ENCODE data around the gene ATF7. TPM values are rescaled to one million over a fixed set of nuclear protein-coding genes. Genes with fewer than 3 reads are reported as not detected.

The ATF7 gene
- total RNA-seq, 2 experiments from 2014 or later, result 13.3 to 14.3 TPM

DNA sequence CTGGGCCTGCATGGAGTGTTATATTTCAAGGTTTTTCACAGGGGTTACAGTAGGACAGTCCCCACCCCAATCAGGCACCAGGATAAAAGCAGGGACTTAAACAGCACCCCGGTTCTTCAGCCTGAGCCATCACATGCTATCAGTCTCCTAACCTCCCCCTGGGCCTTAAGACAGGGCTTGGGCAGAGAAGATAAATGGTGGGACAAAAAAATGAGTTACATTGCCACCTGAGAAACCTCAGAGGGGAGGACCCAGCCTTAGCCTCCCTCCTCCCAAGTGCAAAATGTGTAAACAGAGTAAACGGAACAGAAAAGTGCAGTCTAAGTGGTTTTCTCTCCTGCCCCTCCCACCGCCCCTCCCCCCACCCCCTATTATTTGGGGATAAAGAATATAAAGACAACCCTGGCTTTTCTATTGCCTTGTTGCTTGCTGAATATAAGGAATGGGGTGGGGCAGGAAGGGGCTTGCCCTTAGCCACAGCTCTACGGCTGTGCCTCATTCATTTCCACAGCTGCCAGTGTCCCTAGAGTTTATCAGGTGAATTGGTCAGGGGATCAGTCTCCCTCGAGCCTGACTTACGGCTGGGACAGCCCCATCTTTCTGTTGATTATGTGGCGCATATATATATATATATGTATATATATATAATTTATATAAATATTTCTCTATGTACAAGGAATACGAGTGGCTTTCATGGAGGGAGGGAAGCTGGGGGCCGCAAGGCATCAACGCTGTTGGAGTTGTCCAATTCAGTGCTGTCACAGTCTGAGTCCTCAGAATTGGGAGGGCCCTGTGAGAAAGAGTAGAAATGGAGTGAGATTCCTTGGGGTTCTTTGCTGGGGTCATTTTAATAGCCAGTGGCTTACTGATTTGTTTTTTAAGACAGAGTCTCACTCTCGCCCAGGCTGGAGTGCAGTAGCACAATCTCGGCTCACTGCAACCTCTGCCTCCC is 145.4 kb downstream of the ATF7 start:
- H3K9me3 ChIP-seq (ENCODE audit: control insufficient read depth in 1 of 2, insufficient read depth in 1 of 2, low read length in 2 of 2), result no peaks in the 10 kb centered on the region
- H3K27ac Mint-ChIP-seq, result no peak overlapping the region
- no peaks in the 10 kb centered on the region for H3K27me3 Mint-ChIP-seq
- peaks cover 95% of the 10 kb centered on the region for H3K36me3 ChIP-seq (ENCODE audit: insufficient read depth, low read length)
- H3K27ac ChIP-seq (ENCODE audit: low read depth in 1 of 2, low read length in 2 of 2), result no peak overlapping the region
- H3K27me3 ChIP-seq (ENCODE audit: control insufficient read depth in 1 of 2, insufficient read depth in 2 of 2, low read length in 2 of 2), result no peaks in the 10 kb centered on the region
- ATAC-seq (ENCODE audit: poor library complexity) (no peak), DNase-seq (no peak)
- TF ChIP-seq, protein P1, sequence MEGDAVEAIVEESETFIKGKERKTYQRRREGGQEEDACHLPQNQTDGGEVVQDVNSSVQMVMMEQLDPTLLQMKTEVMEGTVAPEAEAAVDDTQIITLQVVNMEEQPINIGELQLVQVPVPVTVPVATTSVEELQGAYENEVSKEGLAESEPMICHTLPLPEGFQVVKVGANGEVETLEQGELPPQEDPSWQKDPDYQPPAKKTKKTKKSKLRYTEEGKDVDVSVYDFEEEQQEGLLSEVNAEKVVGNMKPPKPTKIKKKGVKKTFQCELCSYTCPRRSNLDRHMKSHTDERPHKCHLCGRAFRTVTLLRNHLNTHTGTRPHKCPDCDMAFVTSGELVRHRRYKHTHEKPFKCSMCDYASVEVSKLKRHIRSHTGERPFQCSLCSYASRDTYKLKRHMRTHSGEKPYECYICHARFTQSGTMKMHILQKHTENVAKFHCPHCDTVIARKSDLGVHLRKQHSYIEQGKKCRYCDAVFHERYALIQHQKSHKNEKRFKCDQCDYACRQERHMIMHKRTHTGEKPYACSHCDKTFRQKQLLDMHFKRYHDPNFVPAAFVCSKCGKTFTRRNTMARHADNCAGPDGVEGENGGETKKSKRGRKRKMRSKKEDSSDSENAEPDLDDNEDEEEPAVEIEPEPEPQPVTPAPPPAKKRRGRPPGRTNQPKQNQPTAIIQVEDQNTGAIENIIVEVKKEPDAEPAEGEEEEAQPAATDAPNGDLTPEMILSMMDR (IDR thresholded peaks at IDR 0.05), result no peak
- CTCF ChIA-PET, result interaction anchor here (1.1 to 2.4 kb wide), 2 partner anchors 8 to 28 kb away, joined by 3 to 9 read pairs; no protein-coding TSS in a partner anchor
- no peak overlapping the region for H3K4me3 Mint-ChIP-seq
- H3K36me3 Mint-ChIP-seq (ENCODE audit: low read depth), result peaks cover 95% of the 10 kb centered on the region
- H3K4me3 ChIP-seq (ENCODE audit: low read length), result no peak overlapping the region
- H3K4me1 ChIP-seq (ENCODE audit: insufficient read depth, low read length), result peaks cover 3% of the 10 kb centered on the region
- intact Hi-C loops (cut with DNase I, micrococcal nuclease), result no loop called here
- POLR2A ChIA-PET, result interaction anchor here (1.2 to 3.6 kb wide), 2 partner anchors 19 to 101 kb away, joined by 3 to 24 read pairs; partner anchors contain the start of genes MAP3K12, SP1 and TARBP2
- H3K9me3 Mint-ChIP-seq, result no peaks in the 10 kb centered on the region
- peaks cover 24% of the 10 kb centered on the region for H3K4me1 Mint-ChIP-seq (ENCODE audit: low read depth)

DNA sequence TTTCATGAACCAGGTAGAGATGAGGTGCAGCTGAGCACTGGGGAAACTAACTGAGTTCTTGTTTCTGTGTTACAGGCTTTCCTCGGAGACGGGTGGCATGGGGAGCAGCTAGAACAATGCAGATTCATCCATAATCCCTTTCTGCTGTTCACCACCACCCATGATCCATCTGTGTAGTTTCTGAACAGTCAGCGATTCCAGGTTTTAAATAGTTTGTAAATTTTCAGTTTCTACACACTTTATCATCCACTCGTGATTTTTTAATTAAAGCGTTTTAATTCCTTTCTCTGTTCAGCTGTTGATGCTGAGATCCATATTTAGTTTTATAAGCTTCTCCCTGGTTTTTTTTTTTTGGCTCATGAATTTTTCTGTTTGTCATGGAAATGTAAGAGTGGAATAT is 146.9 kb downstream of the ATF7 start:
- intact Hi-C loops (cut with DNase I, micrococcal nuclease), result no loop called here
- TF ChIP-seq, protein P1 (IDR thresholded peaks at IDR 0.05), result no peak
- DNase-seq (no peak), ATAC-seq (ENCODE audit: poor library complexity) (no peak)
- CTCF ChIA-PET, result interaction anchor here (0.6 to 3.2 kb wide), 4 partner anchors 9 to 29 kb away, joined by 4 to 14 read pairs (median 4); no protein-coding TSS in a partner anchor
- Histone ChIP-seq H3K27me3 (ENCODE audit: control insufficient read depth in 1 of 2, insufficient read depth in 2 of 2, low read length in 2 of 2) (no peaks in the 10 kb centered on the region), H3K36me3 (ENCODE audit: insufficient read depth, low read length) (peaks cover 97% of the 10 kb centered on the region), H3K4me1 (ENCODE audit: insufficient read depth, low read length) (peaks cover 8% of the 10 kb centered on the region), H3K9me3 (ENCODE audit: control insufficient read depth in 1 of 2, insufficient read depth in 1 of 2, low read length in 2 of 2) (no peaks in the 10 kb centered on the region), H3K27ac (ENCODE audit: low read depth in 1 of 2, low read length in 2 of 2) (no peak overlapping the region), H3K4me3 (ENCODE audit: low read length) (no peak overlapping the region)
- H3K27ac Mint-ChIP-seq, result no peak overlapping the region
- peaks cover 38% of the 10 kb centered on the region for H3K4me1 Mint-ChIP-seq (ENCODE audit: low read depth)
- no peaks in the 10 kb centered on the region for H3K27me3 Mint-ChIP-seq
- peaks cover 95% of the 10 kb centered on the region for H3K36me3 Mint-ChIP-seq (ENCODE audit: low read depth)
- H3K4me3 Mint-ChIP-seq, result no peak overlapping the region
- POLR2A ChIA-PET, result interaction anchor here (1.7 kb wide), 2 partner anchors 13 to 22 kb away, joined by 5 to 7 read pairs; partner anchors contain the start of gene TARBP2
- no peaks in the 10 kb centered on the region for H3K9me3 Mint-ChIP-seq

DNA sequence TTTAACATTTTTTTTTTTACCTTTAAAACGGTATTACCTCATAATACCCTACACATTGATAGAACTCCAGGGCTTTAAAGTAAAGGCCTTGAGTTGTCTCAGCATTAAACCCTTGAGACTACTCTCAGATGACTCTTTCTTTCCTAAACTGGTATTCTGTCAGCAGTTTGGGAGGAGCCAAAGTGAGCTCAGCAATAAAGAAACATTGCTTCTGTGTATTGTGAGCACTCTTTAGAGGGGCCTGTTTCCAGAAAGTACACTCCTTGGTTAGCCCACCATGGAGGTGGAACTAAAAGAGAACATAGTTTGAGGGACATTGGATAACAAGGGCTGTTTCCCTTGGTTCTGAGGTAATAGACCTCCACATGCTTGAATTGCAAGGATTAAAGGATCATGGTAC is 147.3 kb downstream of the ATF7 start:
- Mint-ChIP-seq H3K4me3 (no peak overlapping the region), H3K27me3 (no peaks in the 10 kb centered on the region), H3K4me1 (ENCODE audit: low read depth) (peaks cover 42% of the 10 kb centered on the region), H3K9me3 (no peaks in the 10 kb centered on the region), H3K27ac (no peak overlapping the region), H3K36me3 (ENCODE audit: low read depth) (peaks cover 95% of the 10 kb centered on the region)
- DNase-seq (no peak), ATAC-seq (ENCODE audit: poor library complexity) (no peak)
- peaks cover 8% of the 10 kb centered on the region for H3K4me1 ChIP-seq (ENCODE audit: insufficient read depth, low read length)
- H3K27ac ChIP-seq (ENCODE audit: low read depth in 1 of 2, low read length in 2 of 2), result no peak overlapping the region
- intact Hi-C loops (cut with DNase I, micrococcal nuclease), result no loop called here
- TF ChIP-seq, protein P1 (IDR thresholded peaks at IDR 0.05), result no peak
- POLR2A ChIA-PET, result interaction anchor here (1.3 to 1.7 kb wide), 3 partner anchors 8 to 22 kb away, joined by 3 to 7 read pairs (median 5); partner anchors contain the start of gene TARBP2
- CTCF ChIA-PET, result interaction anchor here (0.6 to 3.2 kb wide), 4 partner anchors 11 to 126 kb away, joined by 4 to 14 read pairs (median 4); no protein-coding TSS in a partner anchor
- peaks cover 97% of the 10 kb centered on the region for H3K36me3 ChIP-seq (ENCODE audit: insufficient read depth, low read length)
- no peaks in the 10 kb centered on the region for H3K27me3 ChIP-seq (ENCODE audit: control insufficient read depth in 1 of 2, insufficient read depth in 2 of 2, low read length in 2 of 2)
- no peaks in the 10 kb centered on the region for H3K9me3 ChIP-seq (ENCODE audit: control insufficient read depth in 1 of 2, insufficient read depth in 1 of 2, low read length in 2 of 2)
- no peak overlapping the region for H3K4me3 ChIP-seq (ENCODE audit: low read length)

All from CD4-positive, alpha-beta T cell (primary cell).